Measurements from ENCODE around the gene MAFB.

Gene MAFB

DNA sequence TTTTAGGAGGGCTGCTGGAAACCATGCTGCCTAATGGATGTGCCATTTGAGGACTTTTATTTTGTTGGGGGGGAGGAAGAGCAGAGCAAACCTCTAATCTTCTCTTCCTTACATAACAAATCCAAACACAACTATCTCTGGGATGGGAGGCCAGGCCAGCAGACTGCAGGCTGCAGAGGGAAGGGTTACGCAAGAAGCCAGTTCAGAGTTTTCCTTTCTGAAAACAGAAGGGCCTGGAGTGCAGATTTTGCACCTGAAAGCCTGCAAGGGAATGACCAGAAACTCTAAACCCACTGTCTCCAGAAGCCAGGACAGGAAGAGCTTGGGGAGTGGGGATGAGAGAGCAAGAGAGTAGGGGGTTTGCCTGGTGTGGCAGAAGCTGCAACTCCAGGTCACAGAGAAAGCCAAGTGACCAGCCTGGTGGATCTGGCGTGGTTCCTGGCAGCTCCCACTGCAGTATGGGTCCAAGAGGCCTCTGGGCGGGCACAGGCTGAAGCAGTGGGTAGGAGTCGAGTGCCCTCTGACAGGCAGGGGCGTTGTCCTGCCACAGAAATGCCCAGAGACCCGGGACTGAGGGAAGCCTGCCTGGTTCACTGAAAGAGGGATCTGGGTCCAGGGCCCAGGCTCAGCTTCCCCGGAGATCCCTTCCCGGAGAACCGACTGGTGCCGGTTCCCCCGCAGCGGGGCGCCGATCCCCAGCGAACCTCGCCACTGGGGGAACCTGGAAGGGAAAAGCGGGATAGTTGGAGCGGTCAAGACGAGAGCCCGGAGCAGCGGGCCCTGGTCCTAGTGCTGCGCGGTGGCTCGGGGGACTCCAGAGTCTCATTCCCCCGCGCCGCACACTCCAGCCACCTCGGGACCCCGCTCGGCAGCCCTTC is 6.7 kb downstream of the MAFB start:
- no peak for DNase-seq

DNA sequence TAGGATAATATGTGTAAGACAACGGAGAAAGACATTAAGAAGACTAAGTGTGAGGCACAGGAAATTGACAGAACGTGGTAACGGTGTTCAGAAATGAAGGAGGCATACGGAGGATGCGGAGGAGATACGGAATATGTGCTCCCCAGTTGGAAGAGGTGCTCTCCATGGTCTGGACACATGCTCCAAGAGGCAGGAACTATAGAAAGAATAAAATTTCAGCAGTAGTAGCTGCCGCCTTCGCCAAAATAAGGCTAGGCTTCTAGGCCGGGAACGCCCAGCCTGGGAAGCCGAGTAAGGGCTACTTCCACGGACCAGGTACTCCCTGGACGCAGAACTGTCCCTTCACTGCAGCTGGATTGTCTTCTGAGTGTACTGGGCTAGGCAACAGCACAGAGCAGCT is 7.4 kb downstream of the MAFB start:
- DNase-seq: no peak

- DNase-seq: no peak
Observed at GRCh38 chr20:40681165-40681564, 7.9 kb downstream of the MAFB start.

DNA sequence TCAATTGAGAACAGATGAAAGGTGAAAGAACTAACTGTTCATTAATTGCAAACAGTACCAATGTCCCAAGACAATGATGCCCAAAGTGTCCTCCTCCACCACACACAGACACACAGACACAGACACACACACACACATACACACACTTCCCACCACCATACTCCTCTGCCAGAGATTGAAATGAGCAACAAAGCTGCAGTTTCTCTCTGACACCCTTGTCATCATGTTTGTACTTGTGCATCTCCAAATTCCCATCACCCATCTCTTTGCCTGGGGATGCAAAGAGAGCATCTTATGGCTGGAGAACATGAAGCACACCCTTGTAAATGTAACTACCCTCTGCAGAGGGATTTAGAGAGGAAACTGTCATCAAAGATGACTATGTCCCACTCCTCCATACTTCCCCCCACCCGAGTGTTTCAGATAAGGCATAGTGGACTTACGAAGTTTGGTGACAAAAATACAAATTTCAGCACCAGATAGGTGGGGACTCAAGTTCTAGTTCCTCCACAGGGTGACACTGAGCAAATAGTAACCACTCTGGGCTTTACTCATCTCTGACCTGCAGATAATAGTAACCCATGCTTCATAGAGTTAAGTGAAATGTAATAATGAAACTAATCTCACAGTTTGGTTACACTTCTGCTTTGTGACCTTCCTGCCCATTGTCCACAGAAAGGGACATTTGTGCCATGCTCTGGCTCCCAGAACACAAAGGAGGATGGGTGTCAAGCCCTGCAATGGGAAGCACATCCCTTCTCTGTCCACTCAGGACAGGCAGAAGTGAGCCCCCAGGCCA is 8.7 kb downstream of the MAFB start:
- no peak for DNase-seq

DNA sequence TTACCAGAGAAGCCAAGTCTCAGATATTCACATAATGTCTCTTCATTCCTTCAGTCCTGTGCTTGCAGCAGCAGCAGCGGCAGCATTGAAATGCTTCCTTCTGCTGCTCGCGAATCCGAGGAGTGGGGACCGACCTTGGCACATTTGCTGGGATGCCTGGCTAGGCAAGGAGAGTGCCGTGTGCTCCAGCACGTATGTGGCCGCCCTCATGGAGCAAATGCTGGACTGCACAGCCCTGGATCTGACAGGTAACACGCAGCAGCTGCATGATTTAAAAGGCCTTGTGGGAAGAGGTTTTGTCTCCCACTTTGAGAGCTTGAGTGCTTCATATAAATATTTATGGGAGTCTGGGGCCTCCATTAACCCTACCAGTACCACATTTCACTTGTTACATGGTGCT is 9.9 kb downstream of the MAFB start:
- DNase-seq: no peak

DNA sequence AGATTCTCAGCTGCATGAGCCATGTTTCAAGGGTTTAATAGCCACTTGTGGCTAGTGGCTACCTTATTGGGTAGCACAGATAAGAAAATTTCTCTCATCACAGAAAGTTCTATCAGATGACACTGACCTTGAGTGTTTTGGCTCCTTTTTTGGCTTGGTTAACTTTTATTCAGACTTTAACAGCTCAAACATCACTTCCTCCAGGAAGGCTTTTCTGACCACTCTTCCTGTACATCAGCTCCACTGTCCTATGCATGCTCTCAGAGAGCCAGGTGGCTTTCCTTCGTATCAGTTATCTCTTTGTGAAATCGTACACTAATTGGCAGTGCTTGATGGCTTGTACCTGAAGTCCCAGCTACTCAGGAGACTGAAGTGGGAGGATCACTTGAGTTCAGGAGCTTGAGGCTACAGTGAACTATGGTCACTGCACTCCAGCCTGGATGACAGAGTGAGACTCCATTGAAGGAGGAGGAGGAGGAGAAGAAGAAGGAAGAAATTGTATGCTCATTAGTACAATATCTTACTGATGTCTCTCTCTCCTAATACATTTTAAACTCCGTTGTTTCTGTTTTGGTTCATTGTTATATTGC is 10.7 kb downstream of the MAFB start:
- no peak for DNase-seq

- DNase-seq: no peak
Observed at GRCh38 chr20:40677343-40677924, 11.6 kb downstream of the MAFB start.

DNA sequence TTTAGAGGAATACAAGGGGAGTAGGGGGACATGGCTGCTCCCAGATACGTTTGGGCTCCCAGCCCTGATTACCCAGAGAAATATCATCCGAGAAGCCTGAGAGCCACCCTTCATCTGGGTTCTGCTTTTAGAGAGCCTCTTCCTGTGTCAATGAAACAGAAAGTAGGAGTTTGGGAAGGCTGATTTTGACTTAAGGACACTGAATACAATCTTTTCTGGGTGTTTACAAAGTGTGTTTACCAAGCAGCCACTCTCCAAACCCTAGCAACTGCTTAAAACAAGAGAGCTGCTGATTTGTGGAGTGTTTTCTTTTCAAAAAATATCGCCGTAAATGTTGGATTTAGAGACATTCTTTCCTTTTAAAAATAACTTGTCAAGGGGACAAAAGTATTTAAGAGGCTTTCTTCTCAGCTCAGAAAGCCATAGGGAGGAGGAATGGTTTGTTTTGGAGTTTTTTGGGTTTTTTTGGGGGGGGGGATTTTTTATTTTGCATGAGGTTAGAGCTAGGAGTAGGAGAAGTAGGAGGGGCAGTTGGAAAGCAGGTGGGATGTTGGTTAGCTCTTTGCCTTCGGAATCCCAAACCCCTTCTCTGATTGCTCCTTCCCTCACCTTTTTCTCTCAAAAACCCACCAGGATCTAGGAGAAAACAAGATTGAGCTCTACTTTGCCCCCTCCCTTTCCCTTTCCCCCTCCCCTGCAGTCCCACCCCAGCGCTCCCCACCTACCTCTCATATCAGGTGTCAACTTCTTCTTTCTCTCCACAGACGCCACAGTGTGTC is 12.4 kb downstream of the MAFB start:
- no peak for DNase-seq

DNA sequence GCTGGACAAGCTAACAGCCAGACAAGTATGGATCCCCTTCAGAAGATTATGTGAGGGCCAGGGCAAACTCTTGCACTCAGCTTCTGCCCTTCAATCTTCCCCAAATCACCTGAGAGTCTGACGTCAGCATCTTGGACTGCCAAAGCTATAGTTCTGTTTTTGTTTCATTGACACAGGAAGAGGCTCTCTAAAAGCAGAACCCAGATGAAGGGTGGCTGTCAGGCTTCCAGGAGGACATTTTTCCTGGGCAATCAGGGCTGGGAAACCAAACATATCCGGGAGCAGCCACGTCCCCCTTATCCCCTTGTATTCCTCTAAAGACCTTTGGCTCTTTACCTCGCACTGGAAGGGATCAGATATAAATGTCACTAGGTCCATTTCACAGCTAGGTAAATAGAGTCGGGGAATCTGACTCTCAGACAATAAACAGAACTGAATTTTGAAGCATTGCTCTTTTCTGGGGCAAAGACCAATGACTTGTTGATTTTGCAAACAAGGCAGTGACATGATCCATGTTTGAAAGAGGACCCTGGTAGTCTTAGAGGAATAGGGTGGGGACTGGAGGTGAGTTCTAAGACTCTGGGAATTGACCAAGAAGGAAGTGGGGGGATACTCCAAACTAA is 13.3 kb downstream of the MAFB start:
- DNase-seq: no peak

- DNase-seq: no peak
Observed at GRCh38 chr20:40673442-40673841, 15.6 kb downstream of the MAFB start.

GRCh38 chr20:40672095-40672494 is 16.9 kb downstream of the MAFB start:
- no peak for DNase-seq

DNA sequence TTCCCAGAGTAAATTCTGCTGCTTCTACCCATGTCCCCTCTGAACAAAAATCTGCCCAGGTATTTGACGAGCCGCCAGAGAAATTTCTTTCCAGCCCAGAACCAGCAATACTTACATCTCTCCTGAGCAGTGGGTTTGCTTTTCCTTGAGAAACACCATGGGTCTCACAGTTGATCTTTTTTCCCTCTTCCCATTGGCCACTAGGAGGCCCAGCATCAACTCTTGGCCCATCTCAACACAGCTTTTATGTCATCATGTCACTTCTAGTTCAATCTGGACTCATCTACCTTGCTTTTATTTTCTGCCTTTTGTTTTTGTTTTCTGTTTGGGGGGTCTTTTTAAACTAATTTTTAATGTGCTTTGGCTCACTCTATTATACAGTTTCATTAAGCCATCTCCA is 18.8 kb downstream of the MAFB start:
- no peak for DNase-seq

DNA sequence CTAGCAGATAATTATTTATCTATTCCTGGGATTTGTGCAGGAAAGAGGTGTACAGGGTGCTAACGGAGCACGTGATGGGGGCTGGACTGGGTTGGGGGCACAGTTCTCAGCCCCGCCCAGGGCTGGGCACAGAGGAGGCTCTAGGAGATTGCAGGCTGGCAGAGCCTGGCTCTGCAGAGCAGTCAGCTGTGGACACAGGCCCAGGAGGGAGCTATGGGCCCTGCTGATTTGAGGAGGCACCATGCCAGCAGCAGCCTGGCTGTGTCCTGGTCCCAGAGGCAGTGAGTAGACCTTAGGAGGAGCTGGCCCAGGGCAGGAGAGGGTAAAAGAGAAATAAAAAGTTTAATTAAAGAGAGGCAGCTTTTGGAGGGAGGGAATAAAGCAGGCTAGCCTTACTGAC is 19.3 kb downstream of the MAFB start:
- no peak for DNase-seq

DNA sequence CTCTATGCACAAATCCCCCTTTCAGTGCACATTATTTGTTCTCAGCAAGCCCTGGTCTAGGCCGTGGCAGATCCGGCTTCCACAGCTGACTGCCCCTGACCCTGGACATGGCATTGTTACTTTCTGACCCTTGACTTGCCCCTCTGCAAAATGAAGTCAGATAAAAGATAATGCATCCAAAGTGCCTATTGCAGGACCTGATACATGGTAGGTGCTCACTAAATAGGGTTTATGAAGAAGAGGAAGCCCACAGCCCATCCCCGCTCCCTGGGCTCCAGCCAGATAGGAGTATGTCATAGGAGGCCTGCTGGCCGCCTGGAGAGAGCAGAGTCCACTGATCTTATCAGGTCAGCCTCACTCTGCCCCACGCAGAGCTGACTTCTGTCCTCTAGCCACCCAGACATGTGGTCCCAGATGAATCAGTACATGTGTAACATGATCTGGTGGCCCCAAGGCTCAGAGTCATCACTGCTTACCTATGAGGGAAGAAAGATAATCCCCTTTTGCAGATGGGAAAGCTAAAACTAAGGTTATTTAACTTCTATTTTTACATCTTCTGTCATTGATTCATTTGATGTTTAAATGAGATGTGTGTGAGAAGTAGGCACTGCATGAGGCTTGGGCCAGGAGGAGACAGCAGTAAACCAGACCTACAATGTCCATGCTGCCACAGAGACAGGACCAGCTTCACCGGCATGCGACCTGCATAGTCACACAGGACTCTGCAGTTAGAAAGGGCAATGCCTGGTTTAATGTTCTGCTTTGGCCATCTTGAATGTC is 20.4 kb downstream of the MAFB start:
- no peak for DNase-seq

- no peak for DNase-seq
Observed at GRCh38 chr20:40667503-40667902, 21.5 kb downstream of the MAFB start.

DNA sequence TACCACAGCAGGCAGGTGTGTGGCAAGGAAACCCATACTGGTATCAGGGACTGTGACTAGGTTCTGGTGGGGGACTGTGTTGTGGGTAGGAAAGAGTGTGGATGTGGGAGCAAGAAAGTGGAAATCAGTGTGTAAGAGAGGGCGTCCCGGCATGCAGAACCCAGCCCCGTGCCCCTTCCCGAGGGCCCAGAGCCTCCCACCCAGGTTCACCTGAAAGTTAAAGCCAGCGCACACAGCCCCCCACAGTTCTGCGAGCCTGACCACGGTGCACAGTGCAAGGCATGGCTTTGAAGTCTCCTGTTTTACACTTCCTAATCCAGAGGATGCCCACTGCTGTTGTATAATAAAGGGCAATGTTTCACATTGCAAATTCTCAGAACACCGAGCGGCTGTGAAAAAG is 22.7 kb downstream of the MAFB start:
- DNase-seq: no peak

- no peak for DNase-seq
Observed at GRCh38 chr20:40664891-40665290, 24.1 kb downstream of the MAFB start.

GRCh38 chr20:40663991-40664880 is 24.8 kb downstream of the MAFB start:
- no peak for DNase-seq

DNA sequence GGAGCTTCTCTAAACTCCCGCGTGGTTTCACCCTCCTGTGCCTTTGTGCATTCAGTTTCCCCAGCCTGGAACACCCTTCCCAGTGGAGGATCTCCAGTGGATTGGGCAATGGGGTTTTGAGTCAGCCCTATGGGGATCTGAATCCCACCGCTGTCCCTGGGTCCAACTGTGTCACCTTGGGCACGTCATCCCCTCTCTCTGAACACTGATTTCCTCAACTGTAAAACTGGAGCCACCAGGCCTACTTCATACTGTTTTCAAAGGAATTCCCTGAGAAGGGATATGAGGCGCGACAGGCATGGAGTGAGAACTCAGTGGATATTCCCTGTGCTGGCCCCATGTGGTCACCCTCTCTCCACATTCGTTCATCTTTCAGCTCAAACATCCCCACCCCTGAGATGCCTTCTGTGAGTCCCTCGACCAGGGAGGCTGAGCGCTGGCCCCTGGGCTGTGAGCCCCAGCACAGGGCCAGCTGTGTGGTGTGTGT is 25.7 kb downstream of the MAFB start:
- no peak for DNase-seq

All from hypothalamus (tissue), 51 donors.